Adrenal gland (tissue), 5 donors: ENCODE data around the gene CLEC4M.

Experiments used
- CTCF ChIP-seq, 6 experiments: fragments of 450-650 bp in 4 of 6; fragments of 200-600 bp in 2 of 6; sonication (generic) in 1 of 6; IDR thresholded peaks; 1 replicate in 5 of 6; 2 replicates in 1 of 6; pipeline versions ENCODE4 v1.5.1 to v1.8.0; 2016 to 2021; ENCODE audit warnings: antibody characterized with exemption in 6 of 6, mild to moderate bottlenecking in 2 of 6, moderate library complexity in 1 of 6
- POLR2A ChIP-seq, 2 donors: fragments of 450-650 bp; IDR thresholded peaks; one replicate each; pipeline ENCODE4 v1.6.1; 2017; ENCODE audit warnings: antibody characterized with exemption in 2 of 2, mild to moderate bottlenecking in 2 of 2, moderate library complexity in 1 of 2
- donor health status: DM: no; HTN: no; CAD: no.

- TF ChIP-seq CTCF (IDR thresholded peaks at IDR 0.05): no peak
- no peak for TF ChIP-seq POLR2A (IDR thresholded peaks at IDR 0.05)
These were observed 31.8 kb upstream of the CLEC4M start for GRCh38 chr19:7731218-7731595.
